GM18951 (cell line): ENCODE data around the gene ABCF3.

Source experiments
- POLR2A ChIP-seq: IDR thresholded peaks from 4 replicates; pipeline ENCODE4 v1.6.1; 2011; ENCODE audit warnings: mild to moderate bottlenecking; ENCODE audit not compliant: insufficient read length, insufficient read depth; ENCODE audit errors: extremely low read depth
- in situ Hi-C: fragments of 300-500 bp; cut with MboI; formaldehyde crosslinking; loops from one replicate; pipeline ENCODE4 v1.12.0; 2022; ENCODE audit warnings: low sequenced_read_pairs, mixed read lengths, inconsistent platforms; ENCODE audit not compliant: unreplicated experiment

Gene ABCF3

DNA sequence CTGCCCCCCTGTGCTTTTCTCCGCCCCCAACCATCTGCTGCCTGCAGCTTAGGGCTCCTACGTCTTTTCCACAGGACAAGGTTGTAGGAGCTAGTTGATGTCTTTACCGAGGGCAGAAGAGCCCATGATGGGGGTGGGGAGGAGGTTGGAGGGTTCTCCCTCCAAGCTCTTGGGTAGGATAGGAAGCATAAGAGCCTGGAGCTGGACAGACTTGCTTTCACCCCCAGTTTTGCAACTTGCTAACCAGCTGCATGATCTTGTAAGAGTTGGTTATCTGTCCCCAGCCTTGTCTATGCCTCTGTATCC, 856 bp downstream of the ABCF3 start:
- in situ Hi-C loops = no loop called here
- no peak for TF ChIP-seq POLR2A

- in situ Hi-C loops = no loop called here
- TF ChIP-seq POLR2A = no peak
These were observed 2.1 kb downstream of the ABCF3 start for GRCh38 chr3:184188080-184188479.

- no peak for TF ChIP-seq POLR2A
- in situ Hi-C loops = no loop called here
These were observed 3.4 kb downstream of the ABCF3 start for GRCh38 chr3:184189421-184189820.

DNA sequence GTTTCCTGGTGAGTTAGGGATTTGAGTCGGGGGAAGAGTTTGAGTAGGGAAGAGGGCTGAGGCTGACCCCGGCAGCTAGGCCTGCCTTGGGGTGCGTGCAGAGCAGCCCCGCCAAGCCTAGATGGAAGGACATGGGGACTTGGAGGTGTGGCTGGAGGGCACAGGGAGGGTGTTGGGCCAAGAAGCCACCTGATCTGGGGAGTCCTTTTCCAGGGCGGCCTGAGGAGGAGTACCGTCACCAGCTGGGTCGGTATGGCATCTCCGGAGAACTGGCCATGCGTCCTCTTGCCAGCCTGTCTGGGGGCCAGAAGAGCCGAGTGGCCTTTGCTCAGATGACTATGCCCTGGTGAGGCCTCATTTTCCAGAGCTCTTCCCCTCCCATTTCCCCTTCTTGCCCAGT, 6.9 kb downstream of the ABCF3 start:
- in situ Hi-C loops = no loop called here

DNA sequence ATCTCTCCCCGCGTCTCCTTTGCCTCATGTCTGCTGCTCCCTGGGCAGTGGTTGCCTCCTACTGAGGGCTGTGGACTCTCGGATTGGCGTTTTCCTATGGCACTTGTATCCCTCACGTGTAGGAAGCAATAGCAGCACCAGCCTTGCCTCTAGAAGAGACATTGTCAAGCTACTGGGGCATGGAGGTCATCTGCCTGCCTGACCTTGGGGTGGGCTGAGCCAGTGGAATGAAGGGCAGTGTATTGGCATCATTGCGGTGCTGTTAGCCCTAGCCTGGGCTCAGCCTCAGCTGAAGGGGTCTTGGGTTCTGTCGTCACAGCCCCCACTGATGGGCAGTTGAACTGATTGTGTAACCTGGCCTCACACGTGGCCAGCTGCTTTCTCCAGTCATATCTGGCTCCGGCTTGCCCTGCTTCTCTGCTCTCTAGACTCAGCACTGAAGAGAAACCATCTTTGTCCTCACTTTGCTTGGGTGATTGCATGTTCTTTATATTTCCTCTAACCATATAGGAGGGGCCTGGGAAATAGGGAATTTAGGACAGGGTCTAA, 8.1 kb downstream of the ABCF3 start:
- in situ Hi-C loops = no loop called here
- TF ChIP-seq POLR2A = no peak

More for the DNA sequence above, 6.9 kb downstream of the ABCF3 start:
- no peak for TF ChIP-seq POLR2A

GRCh38 chr3:184196536-184196935, 10.5 kb downstream of the ABCF3 start:
- in situ Hi-C loops = no loop called here
- no peak for TF ChIP-seq POLR2A

- no peak for TF ChIP-seq POLR2A
- in situ Hi-C loops = no loop called here
These were observed 12.5 kb downstream of the ABCF3 start for GRCh38 chr3:184198509-184198908.

DNA sequence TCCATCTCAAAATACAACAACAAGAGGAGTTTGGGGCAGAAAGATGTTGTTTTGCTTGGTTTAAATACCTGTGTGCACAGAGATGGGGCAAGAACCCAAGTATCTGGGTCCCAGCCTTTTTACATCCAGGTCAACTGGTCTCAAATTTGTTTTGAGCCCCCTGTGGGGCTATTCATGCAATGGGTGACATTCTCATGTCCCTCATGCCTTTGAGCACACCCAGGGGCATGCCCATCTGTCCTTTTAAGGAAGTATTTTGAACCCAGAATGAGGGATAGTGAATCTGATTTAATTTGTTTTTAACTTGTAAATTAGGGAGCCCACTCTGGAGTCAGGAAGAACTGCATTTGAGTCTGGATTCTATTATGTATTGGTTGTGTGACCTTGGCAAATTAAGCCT, 14.8 kb downstream of the ABCF3 start:
- TF ChIP-seq POLR2A = no peak

GRCh38 chr3:184203526-184203925, 17.5 kb downstream of the ABCF3 start:
- in situ Hi-C loops = no loop called here
- no peak for TF ChIP-seq POLR2A

More for the DNA sequence above, 14.8 kb downstream of the ABCF3 start:
- in situ Hi-C loops = no loop called here

- in situ Hi-C loops = no loop called here
- no peak for TF ChIP-seq POLR2A
These were observed 23.3 kb downstream of the ABCF3 start for GRCh38 chr3:184209146-184209923.

- no peak for TF ChIP-seq POLR2A
These were observed 25.3 kb downstream of the ABCF3 start for GRCh38 chr3:184211297-184211696.

GRCh38 chr3:184211718-184212117, 25.7 kb downstream of the ABCF3 start:
- in situ Hi-C loops = no loop called here
- no peak for TF ChIP-seq POLR2A

More at GRCh38 chr3:184211297-184211696, 25.3 kb downstream of the ABCF3 start:
- in situ Hi-C loops = no loop called here

DNA sequence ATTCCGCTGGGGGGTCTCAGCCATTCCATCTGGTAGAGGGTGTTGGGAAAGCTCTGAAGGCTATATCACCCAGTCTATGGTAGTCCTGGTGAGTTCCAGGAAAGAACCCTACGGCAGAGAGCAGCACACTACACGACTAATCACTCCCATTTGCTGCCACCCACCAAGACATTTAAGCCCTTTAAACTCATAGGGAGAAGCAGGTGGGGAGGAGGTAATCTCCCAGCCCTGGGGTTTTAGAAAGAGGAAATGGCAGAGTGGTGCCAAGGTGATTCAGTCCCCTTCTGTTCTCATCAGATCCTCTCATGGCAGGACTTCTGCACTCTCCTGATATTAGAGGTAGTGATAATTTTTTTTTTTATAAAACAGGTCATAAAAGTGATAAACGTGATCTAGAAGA, 32.8 kb downstream of the ABCF3 start:
- in situ Hi-C loops = no loop called here
- TF ChIP-seq POLR2A = no peak

- in situ Hi-C loops = no loop called here
- TF ChIP-seq POLR2A = no peak
These were observed 36.5 kb downstream of the ABCF3 start for GRCh38 chr3:184222521-184222920.
